Measurements from ENCODE around the gene DERL3. TPM values are rescaled to one million over a fixed set of nuclear protein-coding genes. Genes with fewer than 3 reads are reported as not detected.
A peak's percentile ranks its signal among the peaks of the same experiment; 100 is the strongest.

The DERL3 gene
- total and polyA plus RNA-seq, 2 of the 13 experiments (the other 11 are each of a cell fraction or from before 2014, with no cell fraction given): not detected

GRCh38 chr22:23849009-23850006, 10.5 kb upstream of the DERL3 start (continued):
- TF ChIP-seq ZNF142 (CRISPR knock-in tag; IDR thresholded peaks at IDR 0.05) (no peak), ZNF629 (CRISPR knock-in tag; conservative IDR thresholded peaks at IDR 0.05) (peak; percentile 65), BHLHE40 (IDR thresholded peaks at IDR 0.05; ENCODE audit: low read length) (no peak), KLF15 (CRISPR knock-in tag; IDR thresholded peaks at IDR 0.05; ENCODE audit: borderline replicate concordance) (no peak), ZNF816 (CRISPR knock-in tag; IDR thresholded peaks at IDR 0.05; ENCODE audit: borderline replicate concordance) (no peak), SRY (CRISPR knock-in tag; IDR thresholded peaks at IDR 0.05) (0 out of 2 replicates have a peak, but pooled peaks have one; percentile 52), ZNF549 (CRISPR knock-in tag; IDR thresholded peaks at IDR 0.05) (no peak), ZNF281 (CRISPR knock-in tag; IDR thresholded peaks at IDR 0.05; ENCODE audit: borderline replicate concordance) (no peak), ZMAT3 (CRISPR knock-in tag; conservative IDR thresholded peaks at IDR 0.05) (no peak), ZNF784 (CRISPR knock-in tag; IDR thresholded peaks at IDR 0.05; ENCODE audit: borderline replicate concordance) (no peak), MATR3 (CRISPR knock-in tag; IDR thresholded peaks at IDR 0.05) (no peak), ZNF572 (CRISPR knock-in tag; IDR thresholded peaks at IDR 0.05) (no peak), GMEB1 (CRISPR knock-in tag; IDR thresholded peaks at IDR 0.05; ENCODE audit: borderline replicate concordance) (peak; percentile 33; the same call in 1 of the 2 replicates), SP5 (CRISPR knock-in tag; IDR thresholded peaks at IDR 0.05; ENCODE audit: borderline replicate concordance, low read depth) (no peak; the same call in 1 of the 2 replicates), ZSCAN12 (CRISPR knock-in tag; IDR thresholded peaks at IDR 0.05) (no peak), ZBTB7A (CRISPR knock-in tag; IDR thresholded peaks at IDR 0.05) (peak; percentile 47; the same call in 1 of the 2 replicates), POLR2A (IDR thresholded peaks at IDR 0.05; ENCODE audit: insufficient read depth in 1 of 2, low read depth in 2 of 2, low read length in 2 of 2) (no peak), JUND (CRISPR knock-in tag; IDR thresholded peaks at IDR 0.05) (no peak)
